HG02973 (cell line): Measurements from ENCODE around the gene ELMO3.

Experiments
- ATAC-seq: cut with Tn5 transposase; IDR thresholded peaks from one replicate; pipeline ENCODE4 v1.9.1; 2021; ENCODE audit warnings: moderate library complexity; ENCODE audit not compliant: unreplicated experiment

ELMO3 gene, protein sequence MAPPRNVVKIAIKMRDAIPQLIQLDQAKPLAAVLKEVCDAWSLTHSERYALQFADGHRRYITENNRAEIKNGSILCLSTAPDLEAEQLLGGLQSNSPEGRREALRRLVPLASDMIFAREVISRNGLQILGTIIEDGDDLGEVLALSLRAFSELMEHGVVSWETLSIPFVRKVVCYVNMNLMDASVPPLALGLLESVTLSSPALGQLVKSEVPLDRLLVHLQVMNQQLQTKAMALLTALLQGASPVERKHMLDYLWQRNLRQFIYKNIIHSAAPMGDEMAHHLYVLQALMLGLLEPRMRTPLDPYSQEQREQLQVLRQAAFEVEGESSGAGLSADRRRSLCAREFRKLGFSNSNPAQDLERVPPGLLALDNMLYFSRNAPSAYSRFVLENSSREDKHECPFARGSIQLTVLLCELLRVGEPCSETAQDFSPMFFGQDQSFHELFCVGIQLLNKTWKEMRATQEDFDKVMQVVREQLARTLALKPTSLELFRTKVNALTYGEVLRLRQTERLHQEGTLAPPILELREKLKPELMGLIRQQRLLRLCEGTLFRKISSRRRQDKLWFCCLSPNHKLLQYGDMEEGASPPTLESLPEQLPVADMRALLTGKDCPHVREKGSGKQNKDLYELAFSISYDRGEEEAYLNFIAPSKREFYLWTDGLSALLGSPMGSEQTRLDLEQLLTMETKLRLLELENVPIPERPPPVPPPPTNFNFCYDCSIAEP

DNA sequence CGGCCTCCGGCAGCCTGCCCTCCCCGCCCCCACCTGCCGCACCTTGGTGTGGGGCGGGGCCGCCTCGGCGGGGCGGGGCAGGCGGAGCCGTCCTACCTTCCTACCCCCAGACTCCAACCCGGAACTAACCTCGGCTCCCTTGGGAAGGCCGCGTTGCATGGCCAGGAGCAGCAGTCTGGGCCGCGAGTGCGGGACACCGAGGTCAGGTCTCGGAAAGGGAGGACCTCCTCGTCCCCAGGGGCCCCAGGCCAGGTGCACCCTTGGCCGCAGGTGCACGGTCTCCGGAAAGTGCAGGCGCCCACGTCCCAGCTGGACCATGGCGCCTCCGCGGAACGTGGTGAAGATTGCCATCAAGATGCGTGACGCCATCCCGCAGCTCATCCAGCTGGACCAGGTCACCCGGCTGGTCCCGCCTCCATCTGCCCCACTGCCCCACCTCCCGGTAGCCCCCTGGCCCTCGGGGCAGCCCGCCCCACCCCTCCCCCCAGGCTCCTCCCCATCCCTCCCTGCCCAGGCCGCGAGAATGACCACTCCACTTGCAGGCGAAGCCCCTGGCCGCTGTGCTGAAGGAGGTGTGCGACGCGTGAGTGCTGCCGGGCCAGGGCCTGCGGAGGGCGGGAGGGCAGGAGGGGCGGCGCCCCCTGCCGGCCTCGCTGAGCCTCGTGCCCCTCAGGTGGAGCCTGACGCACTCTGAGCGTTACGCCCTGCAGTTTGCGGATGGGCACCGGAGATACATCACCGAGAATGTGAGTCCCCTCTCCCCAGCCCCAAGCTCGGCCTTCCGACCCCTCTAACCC lies at the start of gene ELMO3:
Gene ELMO3, plus strand, starts transcription at position 121 of the 797 bp plus-strand sequence. Its CDS starts 196 bp downstream, at position 317.
- no peak for ATAC-seq

- no peak for ATAC-seq
Observed at GRCh38 chr16:67149276-67150046, 49.5 kb upstream of the ELMO3 start.

GRCh38 chr16:67150047-67150832 lies 48.7 kb upstream of the ELMO3 start:
- ATAC-seq: no peak

GRCh38 chr16:67150833-67151396 lies 48.0 kb upstream of the ELMO3 start, which contains the start of gene B3GNT9:
Gene B3GNT9 (minus strand): TSS chr16:67150998. CDS start chr16:67150485, 513 bp downstream.
- ATAC-seq: no peak

GRCh38 chr16:67151431-67152097 lies 47.4 kb upstream of the ELMO3 start:
- ATAC-seq: no peak

- no peak for ATAC-seq
Observed at GRCh38 chr16:67154578-67155294, 44.2 kb upstream of the ELMO3 start.

GRCh38 chr16:67155295-67156142 lies 43.4 kb upstream of the ELMO3 start:
- no peak for ATAC-seq

- ATAC-seq: no peak
Observed at GRCh38 chr16:67156143-67156844, 42.6 kb upstream of the ELMO3 start.

DNA sequence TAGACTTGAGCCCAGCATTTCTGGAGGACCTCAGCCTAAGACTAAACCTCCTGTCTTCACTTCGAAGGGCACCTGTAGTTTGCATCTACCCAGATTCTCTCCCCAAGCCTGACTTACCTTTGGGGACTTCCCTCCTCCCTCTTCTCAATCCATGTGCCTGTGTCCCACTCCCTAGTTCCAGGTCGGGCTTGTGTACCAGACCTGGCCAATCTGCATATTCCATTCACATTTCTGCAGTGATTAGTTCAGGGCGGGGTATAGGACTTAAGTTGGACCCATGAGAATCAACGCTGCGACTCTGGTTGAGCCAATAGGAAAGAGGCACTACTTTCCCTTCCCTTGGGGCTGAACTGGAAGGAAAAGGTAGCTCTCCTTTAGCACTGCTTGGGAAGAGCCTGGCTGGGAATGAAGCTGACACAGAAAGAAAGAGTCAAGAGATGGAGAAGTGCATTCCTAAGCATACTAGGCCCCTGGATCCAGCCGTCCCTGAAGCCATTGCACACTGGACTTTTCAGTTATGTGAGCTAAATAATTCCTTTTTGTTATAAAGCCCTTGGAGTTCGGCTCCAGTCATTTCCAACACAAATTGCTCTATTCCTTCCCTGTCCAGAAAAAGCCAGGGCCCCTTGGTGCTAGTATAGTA lies 41.7 kb upstream of the ELMO3 start:
- ATAC-seq: no peak

DNA sequence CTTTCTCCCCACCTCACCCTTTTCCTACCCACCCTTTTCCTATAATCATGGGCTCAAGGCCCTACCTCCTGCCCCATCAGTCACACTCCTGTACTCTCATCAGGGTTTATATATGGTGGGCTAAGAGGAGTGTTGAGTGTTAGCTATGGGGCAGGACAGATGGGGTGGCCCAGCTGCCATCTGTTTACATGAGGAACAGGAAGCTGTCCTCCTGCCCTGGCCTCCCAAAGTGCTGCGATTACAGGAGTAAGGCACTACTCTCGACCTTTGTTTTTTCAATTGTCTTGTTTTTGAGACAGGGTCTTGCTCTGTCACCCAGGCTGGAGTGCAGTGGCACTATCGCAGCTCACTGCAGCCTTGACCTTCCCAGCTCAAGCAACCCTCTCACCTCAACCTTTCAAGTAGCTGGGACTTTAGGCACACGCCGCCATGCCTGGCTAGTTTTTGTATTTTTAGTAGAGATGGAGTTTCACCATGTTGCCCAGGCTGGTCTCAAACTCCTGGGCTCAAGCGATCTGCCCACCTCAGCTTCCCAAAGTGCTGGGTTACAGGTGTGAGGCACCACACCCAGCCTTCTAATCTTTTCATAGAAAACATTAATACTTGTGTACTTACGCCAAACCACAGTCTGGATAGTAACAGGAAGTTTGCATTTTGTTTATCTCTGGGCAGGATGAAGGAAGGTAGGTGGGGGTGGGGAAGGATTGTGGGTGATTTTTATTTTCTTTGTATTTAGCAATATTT lies 40.9 kb upstream of the ELMO3 start:
- no peak for ATAC-seq

GRCh38 chr16:67158637-67159600 lies 40.0 kb upstream of the ELMO3 start:
- ATAC-seq: peak; percentile 34

DNA sequence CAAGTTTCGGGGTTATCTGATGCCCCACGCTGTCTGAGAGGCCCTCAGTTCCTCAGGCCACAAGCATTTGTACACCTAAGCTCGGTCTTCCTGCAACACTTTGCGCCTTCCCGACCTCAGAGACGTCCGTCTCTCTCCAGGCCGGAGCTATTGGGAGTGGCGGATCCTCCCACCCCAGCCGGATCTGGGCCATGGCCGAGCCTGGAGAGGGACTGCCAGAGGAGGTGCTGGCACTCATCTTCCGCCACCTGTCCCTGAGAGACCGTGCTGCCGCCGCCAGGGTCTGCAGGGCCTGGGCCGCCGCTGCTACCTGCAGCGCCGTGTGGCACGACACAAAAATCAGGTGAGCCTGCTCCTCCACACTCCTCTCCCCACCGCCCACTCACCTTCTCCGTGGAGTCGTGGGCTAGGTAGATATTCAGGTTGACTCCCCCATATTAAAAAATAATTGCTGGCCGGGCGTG lies 37.3 kb upstream of the ELMO3 start:
- ATAC-seq: no peak

DNA sequence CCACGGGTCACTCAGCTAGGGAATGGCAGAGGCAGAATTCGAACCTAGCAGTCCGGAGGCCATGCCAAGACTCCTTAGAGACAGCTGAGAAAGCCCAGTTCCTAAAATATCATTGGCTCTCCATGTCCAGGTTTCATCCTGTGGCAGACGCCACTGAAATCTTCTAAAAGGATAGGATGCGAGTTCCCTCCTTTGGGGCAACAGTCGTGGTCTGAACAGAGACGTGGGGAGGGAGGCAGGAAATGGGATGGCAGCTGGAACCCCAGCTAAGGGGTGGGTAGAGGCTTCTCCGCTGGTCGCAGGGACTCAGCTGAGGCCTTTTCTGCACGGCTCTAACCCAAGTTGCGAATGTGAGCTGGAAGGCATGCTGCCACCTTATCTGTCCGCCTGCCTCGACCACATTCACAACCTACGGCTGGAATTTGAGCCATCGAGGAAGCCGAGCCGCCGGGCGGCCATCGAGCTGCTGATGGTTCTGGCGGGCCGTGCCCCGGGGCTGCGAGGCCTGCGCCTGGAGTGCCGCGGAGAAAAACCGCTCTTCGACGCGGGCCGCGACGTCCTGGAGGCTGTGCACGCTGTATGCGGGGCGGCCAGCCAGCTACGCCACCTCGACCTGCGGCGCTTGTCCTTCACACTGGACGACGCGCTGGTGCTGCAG lies 36.3 kb upstream of the ELMO3 start:
- ATAC-seq: no peak
